ENCODE results near the gene AARS2. TPM values are rescaled to one million over a fixed set of nuclear protein-coding genes. Genes with fewer than 3 reads are reported as not detected.

AARS2 gene
- total and polyA plus RNA-seq, 4 donors: 1.9 to 9.6 (median 6.9) TPM

GRCh38 chr6:44335631-44336030 lies 22.5 kb upstream of the AARS2 start:
- Histone ChIP-seq H3K36me3 (ENCODE audit: control insufficient read depth in 4 of 4, insufficient read depth in 3 of 4, low read depth in 1 of 4, low read length in 3 of 4) (no peaks in the 10 kb centered on the region), H3K27ac (ENCODE audit: low read depth in 1 of 2, low read length in 2 of 2) (no peak overlapping the region), H3K9ac (ENCODE audit: low read depth in 1 of 2, low read length in 2 of 2) (no peak overlapping the region), H3K4me3 (ENCODE audit: low read depth in 1 of 3, low read length in 3 of 3) (no peak overlapping the region), H3K27me3 (ENCODE audit: control insufficient read depth in 4 of 4, insufficient read depth in 4 of 4, low read length in 3 of 4) (no peaks in the 10 kb centered on the region), H3K4me1 (ENCODE audit: control insufficient read depth in 4 of 4, insufficient read depth in 4 of 4, low read length in 3 of 4) (peaks cover 0 to 15% (median 13%) of the 10 kb centered on the region in 4 donors), H3K9me3 (ENCODE audit: control insufficient read depth in 4 of 4, low read length in 3 of 4) (no peaks in the 10 kb centered on the region)
- no peak for DNase-seq (ENCODE audit: low spot score)
- TF ChIP-seq, protein P1, sequence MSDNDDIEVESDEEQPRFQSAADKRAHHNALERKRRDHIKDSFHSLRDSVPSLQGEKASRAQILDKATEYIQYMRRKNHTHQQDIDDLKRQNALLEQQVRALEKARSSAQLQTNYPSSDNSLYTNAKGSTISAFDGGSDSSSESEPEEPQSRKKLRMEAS (IDR thresholded peaks at IDR 0.05): no peak
- TF ChIP-seq RAD21 (IDR thresholded peaks at IDR 0.05): no peak
- no peak for TF ChIP-seq RXRA (IDR thresholded peaks at IDR 0.05)
- no peak for TF ChIP-seq FOXA2 (IDR thresholded peaks at IDR 0.05)
- TF ChIP-seq SP1 (IDR thresholded peaks at IDR 0.05): no peak
- TF ChIP-seq EGR1 (IDR thresholded peaks at IDR 0.05; ENCODE audit: low read depth in 2 of 2): no peak
- TF ChIP-seq, protein P2, sequence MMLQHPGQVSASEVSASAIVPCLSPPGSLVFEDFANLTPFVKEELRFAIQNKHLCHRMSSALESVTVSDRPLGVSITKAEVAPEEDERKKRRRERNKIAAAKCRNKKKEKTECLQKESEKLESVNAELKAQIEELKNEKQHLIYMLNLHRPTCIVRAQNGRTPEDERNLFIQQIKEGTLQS (IDR thresholded peaks at IDR 0.05): no peak
- TF ChIP-seq TAF1 (conservative IDR thresholded peaks at IDR 0.05): no peak
- TF ChIP-seq NR2F2 (IDR thresholded peaks at IDR 0.05): no peak
- no peak for TF ChIP-seq YY1 (IDR thresholded peaks at IDR 0.05)
- TF ChIP-seq JUND (IDR thresholded peaks at IDR 0.05): no peak
- TF ChIP-seq HNF4G (IDR thresholded peaks at IDR 0.05): no peak
- WGBS: 61% methylated on average over 1 of the region's 1 CpG

- H3K27ac ChIP-seq (ENCODE audit: low read depth in 1 of 2, low read length in 2 of 2): no peak overlapping the region
- WGBS: 49% methylated on average over 5 of the region's 5 CpGs
- no peaks in the 10 kb centered on the region for H3K36me3 ChIP-seq (ENCODE audit: control insufficient read depth in 4 of 4, insufficient read depth in 3 of 4, low read depth in 1 of 4, low read length in 3 of 4)
- H3K27me3 ChIP-seq (ENCODE audit: control insufficient read depth in 4 of 4, insufficient read depth in 4 of 4, low read length in 3 of 4): no peaks in the 10 kb centered on the region
- TF ChIP-seq RXRA (IDR thresholded peaks at IDR 0.05): peak in 1 of 2 donors; percentile 18
- no peak for TF ChIP-seq RAD21 (IDR thresholded peaks at IDR 0.05)
- TF ChIP-seq HNF4A (conservative IDR thresholded peaks at IDR 0.05): peak; percentile 35 to 55
- H3K9ac ChIP-seq (ENCODE audit: low read depth in 1 of 2, low read length in 2 of 2): no peak overlapping the region
- H3K9me3 ChIP-seq (ENCODE audit: control insufficient read depth in 4 of 4, low read length in 3 of 4): no peaks in the 10 kb centered on the region
- no peak for DNase-seq (ENCODE audit: low spot score)
- peaks cover 0 to 4% (median 2%) of the 10 kb centered on the region in 4 donors for H3K4me1 ChIP-seq (ENCODE audit: control insufficient read depth in 4 of 4, insufficient read depth in 4 of 4, low read length in 3 of 4)
- no peak overlapping the region for H3K4me3 ChIP-seq (ENCODE audit: low read depth in 1 of 3, low read length in 3 of 3)
Measured at GRCh38 chr6:44333942-44334341, 20.8 kb upstream of the AARS2 start.

DNA sequence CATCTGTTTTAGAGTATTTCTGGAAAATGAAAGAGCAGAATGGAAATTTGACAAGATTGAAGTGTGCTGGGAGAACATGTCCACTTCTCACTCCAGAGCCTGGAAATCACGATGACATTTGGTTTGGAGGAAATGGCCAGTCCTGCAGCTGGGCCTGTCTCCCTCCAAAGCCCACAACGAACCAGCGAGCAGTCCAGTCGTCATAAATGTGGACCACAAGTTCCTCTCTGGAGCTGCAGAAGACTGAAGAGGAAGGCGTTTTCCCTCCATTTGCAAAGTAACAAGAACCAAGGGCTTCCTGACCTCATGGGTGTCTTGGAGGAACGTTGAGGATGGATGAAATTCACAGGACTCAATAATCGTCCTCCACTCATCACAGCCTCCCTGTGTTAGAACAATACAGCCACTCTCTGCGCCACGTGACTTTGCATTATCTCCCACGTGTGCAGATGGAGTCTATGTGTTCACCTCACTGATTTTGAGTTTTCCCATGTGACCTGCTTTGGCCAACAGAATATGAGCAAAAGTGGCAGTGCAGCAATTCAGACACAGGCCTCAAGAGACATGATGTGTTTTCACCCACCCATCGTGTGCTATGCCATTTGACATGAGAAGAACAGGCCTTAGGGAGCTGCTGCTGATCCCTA lies 20.2 kb upstream of the AARS2 start:
- Histone ChIP-seq H3K27me3 (ENCODE audit: control insufficient read depth in 4 of 4, insufficient read depth in 4 of 4, low read length in 3 of 4) (no peaks in the 10 kb centered on the region), H3K36me3 (ENCODE audit: control insufficient read depth in 4 of 4, insufficient read depth in 3 of 4, low read depth in 1 of 4, low read length in 3 of 4) (no peaks in the 10 kb centered on the region), H3K9ac (ENCODE audit: low read depth in 1 of 2, low read length in 2 of 2) (no peak overlapping the region), H3K4me1 (ENCODE audit: control insufficient read depth in 4 of 4, insufficient read depth in 4 of 4, low read length in 3 of 4) (no peaks in the 10 kb centered on the region), H3K27ac (ENCODE audit: low read depth in 1 of 2, low read length in 2 of 2) (no peak overlapping the region), H3K9me3 (ENCODE audit: control insufficient read depth in 4 of 4, low read length in 3 of 4) (no peaks in the 10 kb centered on the region), H3K4me3 (ENCODE audit: low read depth in 1 of 3, low read length in 3 of 3) (no peak overlapping the region)
- no peak for DNase-seq (ENCODE audit: low spot score)
- 80% methylated on average over 11 of the region's 11 CpGs for WGBS
- no peak for TF ChIP-seq RXRA (IDR thresholded peaks at IDR 0.05)
- TF ChIP-seq SP1 (IDR thresholded peaks at IDR 0.05): no peak
- TF ChIP-seq GABPA (IDR thresholded peaks at IDR 0.05 in 1 of 2, conservative IDR thresholded peaks at IDR 0.05 in 1 of 2): no peak
- TF ChIP-seq JUND (IDR thresholded peaks at IDR 0.05): no peak
- TF ChIP-seq, protein P1 (IDR thresholded peaks at IDR 0.05): no peak
- no peak for TF ChIP-seq HNF4G (IDR thresholded peaks at IDR 0.05)
- TF ChIP-seq TAF1 (conservative IDR thresholded peaks at IDR 0.05): no peak
- no peak for TF ChIP-seq EGR1 (IDR thresholded peaks at IDR 0.05; ENCODE audit: low read depth in 2 of 2)
- no peak for TF ChIP-seq FOXA2 (IDR thresholded peaks at IDR 0.05)
